ENCODE data around the gene MYL5.

- no peak for TF ChIP-seq CTCF (IDR thresholded peaks at IDR 0.05; ENCODE audit: low read depth, low read length)
- TF ChIP-seq POLR2A (IDR thresholded peaks at IDR 0.05; ENCODE audit: extremely low read depth, insufficient read length) = no peak
- no peak for TF ChIP-seq MAX (IDR thresholded peaks at IDR 0.05; ENCODE audit: low read depth, low read length)
- TF ChIP-seq MYC (IDR thresholded peaks at IDR 0.05; ENCODE audit: low read depth, low read length) = no peak
Measured at GRCh38 chr4:680551-680927, 6.2 kb downstream of the MYL5 start.
